Glutamatergic neuron (in vitro differentiated cells): ENCODE measurements around the gene ROM1. TPM values are rescaled to one million over a fixed set of nuclear protein-coding genes. Genes with fewer than 3 reads are reported as not detected.
"Not testable (repeated sequence)": the region's sequence is repeated elsewhere in the genome, so short reads cannot be mapped to it uniquely, and the experiment has no call there.

ENCODE experiments used
- DNase-seq: peaks from one replicate; pipeline ENCODE4 v3.0.0; 2022
- H3K27ac Mint-ChIP-seq: one replicate; pipeline ENCODE4 v1.8.0; 2020; ENCODE audit warnings: mild to moderate bottlenecking, mixed read lengths, inconsistent platforms; ENCODE audit not compliant: unreplicated experiment
- H3K27me3 Mint-ChIP-seq: one replicate; pipeline ENCODE4 v1.8.0; 2020; ENCODE audit warnings: mild to moderate bottlenecking, moderate library complexity, mixed read lengths, inconsistent platforms; ENCODE audit not compliant: unreplicated experiment
- H3K36me3 Mint-ChIP-seq: one replicate; pipeline ENCODE4 v1.8.0; 2020; ENCODE audit warnings: mild to moderate bottlenecking, mixed read lengths, inconsistent platforms; ENCODE audit not compliant: unreplicated experiment
- H3K4me1 Mint-ChIP-seq: one replicate; pipeline ENCODE4 v1.8.0; 2020; ENCODE audit warnings: mild to moderate bottlenecking, low read depth, mixed read lengths, inconsistent platforms; ENCODE audit not compliant: unreplicated experiment
- H3K4me3 Mint-ChIP-seq: one replicate; pipeline ENCODE4 v1.8.0; 2020; ENCODE audit warnings: mild to moderate bottlenecking, mixed read lengths, inconsistent platforms; ENCODE audit not compliant: unreplicated experiment
- H3K9me3 Mint-ChIP-seq: one replicate; pipeline ENCODE4 v1.8.0; 2020; ENCODE audit warnings: mild to moderate bottlenecking, moderate library complexity, mixed read lengths, inconsistent platforms; ENCODE audit not compliant: unreplicated experiment
- total RNA-seq: library from RNA; stranded (reverse); fragmentation: NEBNext Ultra II Directional; extraction: Animal tissue kit (Norgen Biotek cat#: 25700); gene quantifications from one replicate; pipeline ENCODE4 v1.2.1, GENCODE V29; 2021; ENCODE audit not compliant: unreplicated experiment
- TF ChIP-seq, protein P1 (sequence below): fragments of 200-600 bp; sonication (generic); IDR thresholded peaks from one replicate; pipeline ENCODE4 v1.5.0; 2021; ENCODE audit not compliant: partially characterized antibody, unreplicated experiment

ROM1 gene
- total RNA-seq, 1 donor from 2014 or later: 1.3 TPM

DNA sequence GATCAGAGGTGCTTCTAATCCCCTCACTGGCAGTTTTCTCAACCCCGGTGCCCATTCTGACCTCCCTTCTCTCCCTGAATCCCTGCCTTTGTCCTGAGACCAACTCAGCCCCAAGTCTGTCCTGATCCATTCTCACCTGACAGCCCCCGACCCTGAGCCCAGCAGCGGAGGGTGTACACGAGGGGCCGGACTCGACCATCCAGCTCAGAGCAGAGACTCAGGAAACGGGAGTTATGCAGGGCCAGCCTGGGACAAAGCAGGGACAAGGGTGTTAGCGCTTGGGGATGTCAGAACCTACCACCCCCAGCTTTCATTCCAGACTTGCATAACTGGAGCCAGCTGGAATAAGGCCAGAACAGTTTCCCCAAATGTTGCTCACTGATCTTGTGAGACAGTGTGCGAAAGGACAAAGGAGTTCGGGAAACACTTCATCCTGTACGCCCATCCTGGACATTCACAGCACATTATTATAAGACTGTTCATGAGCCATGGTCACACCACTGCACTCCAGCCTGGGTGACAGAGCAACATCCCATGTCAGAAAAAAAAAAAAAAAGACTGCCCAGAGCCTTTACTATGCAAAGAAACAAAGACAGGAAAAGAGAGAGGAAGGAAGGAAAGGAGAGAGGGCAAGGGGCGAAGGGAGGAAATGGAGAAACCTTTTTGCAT lies 35.9 kb upstream of the ROM1 start:
- H3K36me3 Mint-ChIP-seq: peaks cover 1% of the 10 kb centered on the region
- H3K4me1 Mint-ChIP-seq: peaks cover 11% of the 10 kb centered on the region
- peaks cover 6% of the 10 kb centered on the region for H3K27me3 Mint-ChIP-seq
- H3K27ac Mint-ChIP-seq: no peak overlapping the region
- DNase-seq: no peak
- no peak overlapping the region for H3K4me3 Mint-ChIP-seq
- peaks cover 7% of the 10 kb centered on the region for H3K9me3 Mint-ChIP-seq
- TF ChIP-seq, protein P1, sequence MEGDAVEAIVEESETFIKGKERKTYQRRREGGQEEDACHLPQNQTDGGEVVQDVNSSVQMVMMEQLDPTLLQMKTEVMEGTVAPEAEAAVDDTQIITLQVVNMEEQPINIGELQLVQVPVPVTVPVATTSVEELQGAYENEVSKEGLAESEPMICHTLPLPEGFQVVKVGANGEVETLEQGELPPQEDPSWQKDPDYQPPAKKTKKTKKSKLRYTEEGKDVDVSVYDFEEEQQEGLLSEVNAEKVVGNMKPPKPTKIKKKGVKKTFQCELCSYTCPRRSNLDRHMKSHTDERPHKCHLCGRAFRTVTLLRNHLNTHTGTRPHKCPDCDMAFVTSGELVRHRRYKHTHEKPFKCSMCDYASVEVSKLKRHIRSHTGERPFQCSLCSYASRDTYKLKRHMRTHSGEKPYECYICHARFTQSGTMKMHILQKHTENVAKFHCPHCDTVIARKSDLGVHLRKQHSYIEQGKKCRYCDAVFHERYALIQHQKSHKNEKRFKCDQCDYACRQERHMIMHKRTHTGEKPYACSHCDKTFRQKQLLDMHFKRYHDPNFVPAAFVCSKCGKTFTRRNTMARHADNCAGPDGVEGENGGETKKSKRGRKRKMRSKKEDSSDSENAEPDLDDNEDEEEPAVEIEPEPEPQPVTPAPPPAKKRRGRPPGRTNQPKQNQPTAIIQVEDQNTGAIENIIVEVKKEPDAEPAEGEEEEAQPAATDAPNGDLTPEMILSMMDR: no peak

DNA sequence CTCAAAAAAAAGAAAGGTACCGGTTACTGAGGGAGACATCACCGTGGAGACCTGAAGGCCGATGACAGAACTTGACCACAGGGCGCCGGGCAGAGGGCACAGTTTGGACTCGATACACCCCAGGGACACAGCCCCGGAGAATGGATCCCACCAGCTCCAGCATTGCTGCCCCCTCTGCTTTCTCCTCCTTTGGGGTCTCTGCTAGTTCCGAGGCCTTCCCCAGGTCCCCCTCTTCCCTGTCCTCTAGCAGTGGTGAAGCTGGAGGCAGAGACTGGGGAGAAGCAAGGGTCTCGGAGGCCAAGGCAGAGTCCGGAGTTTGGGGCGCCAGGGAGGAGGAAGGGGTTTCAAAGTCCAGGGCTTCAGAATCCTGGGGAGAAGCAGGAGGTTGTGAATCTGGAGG lies 34.5 kb upstream of the ROM1 start:
- Mint-ChIP-seq H3K4me1 (peaks cover 4% of the 10 kb centered on the region), H3K4me3 (no peak overlapping the region), H3K27ac (no peak overlapping the region), H3K36me3 (no peaks in the 10 kb centered on the region), H3K9me3 (peaks cover 7% of the 10 kb centered on the region), H3K27me3 (peaks cover 2% of the 10 kb centered on the region)
- DNase-seq: no peak
- TF ChIP-seq, protein P1: no peak

DNA sequence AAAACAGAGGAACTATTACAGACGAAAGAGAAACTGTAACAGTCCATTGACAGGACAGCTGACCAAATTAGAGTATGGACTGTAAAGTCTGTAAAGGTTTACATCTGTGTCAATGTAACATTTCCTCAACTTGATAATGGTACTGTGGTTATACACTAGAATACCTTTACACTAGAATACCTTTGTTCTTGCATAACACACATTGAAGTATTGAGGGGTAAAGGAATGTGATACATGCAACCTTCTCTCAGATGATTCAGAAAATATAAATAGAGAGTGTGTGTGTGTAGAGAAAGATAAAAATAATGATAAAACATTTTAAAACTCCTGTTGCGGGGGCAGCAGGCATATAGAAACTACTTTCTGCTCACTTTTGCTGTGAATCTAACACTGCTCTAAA lies 33.8 kb upstream of the ROM1 start:
- Mint-ChIP-seq H3K27me3 (peaks cover 2% of the 10 kb centered on the region), H3K4me1 (peaks cover 4% of the 10 kb centered on the region), H3K36me3 (no peaks in the 10 kb centered on the region), H3K4me3 (no peak overlapping the region), H3K27ac (no peak overlapping the region), H3K9me3 (peaks cover 7% of the 10 kb centered on the region)
- DNase-seq: no peak
- TF ChIP-seq, protein P1: no peak

DNA sequence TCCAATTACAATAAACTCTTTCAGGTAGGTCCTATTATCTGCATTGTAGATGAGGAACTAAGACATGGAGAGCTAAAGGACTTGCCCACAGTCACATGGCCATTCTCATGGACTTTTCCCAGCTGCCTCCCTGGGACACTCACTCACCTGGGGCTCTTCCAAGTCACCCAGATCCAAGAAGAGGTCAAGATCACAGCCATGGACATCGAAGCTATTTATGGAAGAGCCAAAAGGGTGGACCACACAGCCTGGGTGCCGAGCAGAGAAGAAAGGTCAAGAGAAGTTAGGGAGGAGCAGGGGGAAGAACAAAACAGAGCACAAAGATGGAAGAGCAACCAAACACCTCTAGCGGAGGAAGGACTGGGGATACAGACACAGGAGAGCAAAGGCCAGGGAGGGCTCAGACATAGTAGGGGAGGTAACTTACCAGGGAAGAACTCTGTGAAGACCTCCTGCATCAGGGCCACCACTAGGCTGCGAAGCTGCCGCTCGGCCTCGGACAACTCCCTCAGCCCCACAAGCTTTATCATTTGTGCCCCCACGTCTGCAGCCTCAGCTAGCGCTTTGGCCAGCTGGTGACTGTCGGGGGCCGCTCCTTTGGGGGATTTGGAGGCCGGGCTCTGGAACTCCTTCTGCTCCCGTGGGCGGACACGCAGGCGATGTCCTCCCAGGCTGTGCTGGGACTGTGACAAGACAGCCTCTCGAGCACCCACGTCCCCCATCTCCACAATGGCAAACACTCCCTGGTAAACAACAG lies 31.9 kb upstream of the ROM1 start:
- TF ChIP-seq, protein P1: no peak
- no peak overlapping the region for H3K4me3 Mint-ChIP-seq
- DNase-seq: no peak
- H3K4me1 Mint-ChIP-seq: no peaks in the 10 kb centered on the region
- peak overlapping the region; percentile 60 for H3K27ac Mint-ChIP-seq
- no peaks in the 10 kb centered on the region for H3K27me3 Mint-ChIP-seq
- no peaks in the 10 kb centered on the region for H3K36me3 Mint-ChIP-seq
- peaks cover 1% of the 10 kb centered on the region for H3K9me3 Mint-ChIP-seq

DNA sequence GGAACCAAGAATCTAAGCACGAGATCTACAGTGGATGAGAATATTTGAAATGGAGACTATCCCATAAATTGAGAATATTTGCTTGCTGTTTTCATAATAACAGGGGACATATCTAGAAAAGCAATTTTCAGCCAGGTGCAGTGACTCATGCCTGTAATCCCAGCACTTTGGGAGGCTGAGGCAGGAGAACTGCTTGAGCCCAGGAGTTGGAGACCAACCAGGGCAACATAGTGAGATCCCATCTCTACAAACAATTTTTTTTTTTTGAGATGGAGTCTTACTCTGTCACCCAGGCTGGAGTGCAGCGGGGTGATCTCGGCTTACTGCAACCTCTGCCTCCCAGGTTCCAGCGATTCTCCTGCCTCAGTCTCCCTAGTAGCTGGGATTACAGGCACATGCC lies 31.3 kb upstream of the ROM1 start:
- H3K9me3 Mint-ChIP-seq: not testable (repeated sequence)

DNA sequence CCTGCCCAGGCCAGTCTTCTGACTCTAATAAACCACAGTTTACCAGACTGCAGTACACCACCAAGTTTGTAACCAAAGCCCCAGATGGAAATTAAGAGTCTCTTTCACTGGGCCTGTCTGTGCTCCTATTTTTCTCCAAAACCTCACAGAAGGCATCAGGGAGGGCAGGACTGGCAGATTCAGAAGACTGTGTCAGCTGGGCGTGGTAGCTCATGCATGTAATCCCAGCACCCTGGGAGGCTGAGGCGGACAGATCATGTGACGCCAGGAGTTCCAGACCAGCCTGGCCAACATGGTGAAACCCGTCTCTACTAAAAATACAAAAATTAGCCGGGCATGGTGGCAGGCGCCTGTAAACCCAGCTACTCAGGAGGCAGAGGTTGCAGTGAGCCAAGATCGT lies 27.7 kb upstream of the ROM1 start:
- H3K36me3 Mint-ChIP-seq, DNase-seq, H3K4me3 Mint-ChIP-seq, H3K27me3 Mint-ChIP-seq, H3K9me3 Mint-ChIP-seq, H3K4me1 Mint-ChIP-seq, H3K27ac Mint-ChIP-seq: not testable (repeated sequence)

More for the DNA sequence above, 31.3 kb upstream of the ROM1 start:
- H3K4me1 Mint-ChIP-seq, H3K27ac Mint-ChIP-seq, H3K27me3 Mint-ChIP-seq, DNase-seq, H3K4me3 Mint-ChIP-seq, H3K36me3 Mint-ChIP-seq: not testable (repeated sequence)
